Breast epithelium (tissue), 3 donors: ENCODE measurements around the gene ZAP70.

ENCODE experiments used
- POLR2A ChIP-seq: fragments of 450-650 bp; IDR thresholded peaks from one replicate; pipeline ENCODE4 v1.6.1; 2016; ENCODE audit warnings: antibody characterized with exemption, mild to moderate bottlenecking, moderate library complexity
- TF ChIP-seq, protein P1 (sequence below), 3 donors: fragments of 450-650 bp; IDR thresholded peaks; one replicate each; pipeline ENCODE4 v1.5.1; 2016 to 2017; ENCODE audit warnings: antibody characterized with exemption in 3 of 3, mild to moderate bottlenecking in 3 of 3, moderate library complexity in 3 of 3

- TF ChIP-seq, protein P1, sequence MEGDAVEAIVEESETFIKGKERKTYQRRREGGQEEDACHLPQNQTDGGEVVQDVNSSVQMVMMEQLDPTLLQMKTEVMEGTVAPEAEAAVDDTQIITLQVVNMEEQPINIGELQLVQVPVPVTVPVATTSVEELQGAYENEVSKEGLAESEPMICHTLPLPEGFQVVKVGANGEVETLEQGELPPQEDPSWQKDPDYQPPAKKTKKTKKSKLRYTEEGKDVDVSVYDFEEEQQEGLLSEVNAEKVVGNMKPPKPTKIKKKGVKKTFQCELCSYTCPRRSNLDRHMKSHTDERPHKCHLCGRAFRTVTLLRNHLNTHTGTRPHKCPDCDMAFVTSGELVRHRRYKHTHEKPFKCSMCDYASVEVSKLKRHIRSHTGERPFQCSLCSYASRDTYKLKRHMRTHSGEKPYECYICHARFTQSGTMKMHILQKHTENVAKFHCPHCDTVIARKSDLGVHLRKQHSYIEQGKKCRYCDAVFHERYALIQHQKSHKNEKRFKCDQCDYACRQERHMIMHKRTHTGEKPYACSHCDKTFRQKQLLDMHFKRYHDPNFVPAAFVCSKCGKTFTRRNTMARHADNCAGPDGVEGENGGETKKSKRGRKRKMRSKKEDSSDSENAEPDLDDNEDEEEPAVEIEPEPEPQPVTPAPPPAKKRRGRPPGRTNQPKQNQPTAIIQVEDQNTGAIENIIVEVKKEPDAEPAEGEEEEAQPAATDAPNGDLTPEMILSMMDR (IDR thresholded peaks at IDR 0.05) = no peak
- TF ChIP-seq POLR2A = no peak
Measured at GRCh38 chr2:97731274-97732020, 18.1 kb downstream of the ZAP70 start.
